CD4-positive, alpha-beta T cell (primary cell): ENCODE results near the gene TRAPPC13. TPM values are rescaled to one million over a fixed set of nuclear protein-coding genes. Genes with fewer than 3 reads are reported as not detected.

Experiments used
- ATAC-seq: fragments of 200-7000 bp; cut with Tn5 transposase; one replicate; pipeline ENCODE4 v1.10.0; 2022; ENCODE audit warnings: mild to moderate bottlenecking; ENCODE audit not compliant: poor library complexity
- CTCF ChIA-PET: fragments of 350-600 bp; sonication (Branson Sonifier 250); formaldehyde crosslinking; loops from one replicate; lab custom pipeline; 2021; ENCODE audit warnings: antibody characterized with exemption, inconsistent platforms; lab: Charles Lee
- POLR2A ChIA-PET: fragments of 350-600 bp; sonication (Branson Sonifier 250); formaldehyde crosslinking; loops from one replicate; lab custom pipeline; 2021; ENCODE audit warnings: antibody characterized with exemption, inconsistent platforms; lab: Charles Lee
- DNase-seq, 14 experiments: peaks; one replicate each; pipeline ENCODE4 v3.0.0-alpha.2; 2013 to 2020; ENCODE audit warnings: mixed read lengths in 2 of 14
- H3K27ac ChIP-seq, 2 donors: one replicate each; pipeline versions ENCODE4 v1.5.1 to v1.7.0; 2013; ENCODE audit warnings: low read length in 2 of 2, low read depth in 1 of 2, mild to moderate bottlenecking in 1 of 2
- H3K27me3 ChIP-seq, 2 experiments: 1 replicate in 1 of 2; 2 replicates in 1 of 2; pipeline versions ENCODE4 v1.6.1 to v1.7.0; 2013; ENCODE audit warnings: low read length in 2 of 2, control low read depth in 1 of 2, mild to moderate bottlenecking in 1 of 2, moderate library complexity in 1 of 2; ENCODE audit not compliant: insufficient read depth in 2 of 2, control insufficient read depth in 1 of 2
- H3K36me3 ChIP-seq: one replicate; pipeline ENCODE4 v1.6.1; 2013; ENCODE audit warnings: low read length, control low read depth; ENCODE audit not compliant: insufficient read depth
- H3K4me1 ChIP-seq: one replicate; pipeline ENCODE4 v1.6.1; 2013; ENCODE audit warnings: low read length, control low read depth; ENCODE audit not compliant: insufficient read depth
- H3K4me3 ChIP-seq: one replicate; pipeline ENCODE4 v1.5.1; 2013; ENCODE audit warnings: mild to moderate bottlenecking, low read length, moderate library complexity
- H3K9me3 ChIP-seq, 2 experiments: 1 replicate in 1 of 2; 2 replicates in 1 of 2; pipeline versions ENCODE4 v1.6.1 to v1.7.0; 2013; ENCODE audit warnings: low read length in 2 of 2, mild to moderate bottlenecking in 2 of 2, control low read depth in 1 of 2, moderate library complexity in 1 of 2; ENCODE audit not compliant: control insufficient read depth in 1 of 2, insufficient read depth in 1 of 2
- H3K27ac Mint-ChIP-seq: one replicate; pipeline ENCODE4 v1.8.0; 2020; ENCODE audit warnings: mixed read lengths
- H3K27me3 Mint-ChIP-seq: one replicate; pipeline ENCODE4 v1.8.0; 2021; ENCODE audit warnings: mixed read lengths
- H3K36me3 Mint-ChIP-seq: one replicate; pipeline ENCODE4 v1.8.0; 2021; ENCODE audit warnings: low read depth, mixed read lengths
- H3K4me1 Mint-ChIP-seq: one replicate; pipeline ENCODE4 v1.8.0; 2021; ENCODE audit warnings: low read depth, mixed read lengths
- H3K4me3 Mint-ChIP-seq: one replicate; pipeline ENCODE4 v1.8.0; 2020; ENCODE audit warnings: mild to moderate bottlenecking, mixed read lengths
- H3K9me3 Mint-ChIP-seq: one replicate; pipeline ENCODE4 v1.8.0; 2020; ENCODE audit warnings: mixed read lengths
- CTCF ChIP-seq: fragments of 200-600 bp; IDR thresholded peaks from one replicate; pipeline ENCODE4 v1.8.0; 2022; ENCODE audit warnings: antibody characterized with exemption, mild to moderate bottlenecking
- intact Hi-C, 2 experiments: fragments of 100-400 bp; cut with DNase I in 1 of 2; cut with micrococcal nuclease in 1 of 2; formaldehyde crosslinking; loops; one replicate each; pipeline versions ENCODE4 v1.15.1 to v1.9.0; 2023 to 2025; cut with DNase I, micrococcal nuclease
- total RNA-seq, 174 experiments: library from RNA in 2 of 174; stranded (reverse) in 2 of 174; gene quantifications; one replicate each; pipeline ENCODE4 v1.2.3 and lab custom pipeline; 2021 to 2026

The TRAPPC13 gene
- total RNA-seq, 2 experiments from 2014 or later: 11.2 to 14.4 TPM

GRCh38 chr5:65699338-65699737, 74.5 kb downstream of the TRAPPC13 start:
- no peak for ATAC-seq
- no peak overlapping the region for H3K27ac ChIP-seq
- H3K36me3 ChIP-seq: peaks cover 75% of the 10 kb centered on the region
- TF ChIP-seq CTCF: no peak
- H3K4me1 ChIP-seq: no peaks in the 10 kb centered on the region
- intact Hi-C loops: no loop called here
- POLR2A ChIA-PET: no interaction called here
- no peaks in the 10 kb centered on the region for H3K9me3 ChIP-seq
- DNase-seq: no peak
- CTCF ChIA-PET: no interaction called here
- Mint-ChIP-seq H3K4me3 (no peak overlapping the region), H3K27me3 (no peaks in the 10 kb centered on the region), H3K4me1 (peaks cover 12% of the 10 kb centered on the region), H3K9me3 (no peaks in the 10 kb centered on the region), H3K36me3 (peaks cover 66% of the 10 kb centered on the region), H3K27ac (no peak overlapping the region)
- H3K4me3 ChIP-seq: no peak overlapping the region
- no peaks in the 10 kb centered on the region for H3K27me3 ChIP-seq

- no peak overlapping the region for H3K4me3 ChIP-seq
- peaks cover 12% of the 10 kb centered on the region for H3K4me1 Mint-ChIP-seq
- H3K36me3 ChIP-seq: peaks cover 73% of the 10 kb centered on the region
- no peak for ATAC-seq
- POLR2A ChIA-PET: no interaction called here
- intact Hi-C loops: no loop called here
- H3K36me3 Mint-ChIP-seq: peaks cover 93% of the 10 kb centered on the region
- H3K4me1 ChIP-seq: no peaks in the 10 kb centered on the region
- CTCF ChIA-PET: no interaction called here
- no peaks in the 10 kb centered on the region for H3K9me3 ChIP-seq
- H3K27ac ChIP-seq: no peak overlapping the region
- H3K27me3 ChIP-seq: no peaks in the 10 kb centered on the region
- no peak for TF ChIP-seq CTCF
- no peaks in the 10 kb centered on the region for H3K27me3 Mint-ChIP-seq
- no peak overlapping the region for H3K27ac Mint-ChIP-seq
- DNase-seq: no peak
- no peaks in the 10 kb centered on the region for H3K9me3 Mint-ChIP-seq
- no peak overlapping the region for H3K4me3 Mint-ChIP-seq
These were observed 77.2 kb downstream of the TRAPPC13 start for GRCh38 chr5:65702036-65702435.

GRCh38 chr5:65704621-65705239, 79.9 kb downstream of the TRAPPC13 start:
- H3K4me1 Mint-ChIP-seq: no peaks in the 10 kb centered on the region
- TF ChIP-seq CTCF: no peak
- DNase-seq (no peak), ATAC-seq (no peak)
- Histone ChIP-seq H3K9me3 (no peaks in the 10 kb centered on the region), H3K27me3 (no peaks in the 10 kb centered on the region), H3K4me1 (no peaks in the 10 kb centered on the region), H3K27ac (no peak overlapping the region), H3K36me3 (peaks cover 72% of the 10 kb centered on the region), H3K4me3 (no peak overlapping the region)
- H3K36me3 Mint-ChIP-seq: peaks cover 92% of the 10 kb centered on the region
- H3K4me3 Mint-ChIP-seq: no peak overlapping the region
- H3K9me3 Mint-ChIP-seq: no peaks in the 10 kb centered on the region
- ChIA-PET POLR2A (interaction anchor here (0.7 to 0.9 kb wide), 2 partner anchors 14 to 256 kb away, joined by 3 read pairs; no protein-coding TSS in a partner anchor), CTCF (no interaction called here)
- no peaks in the 10 kb centered on the region for H3K27me3 Mint-ChIP-seq
- intact Hi-C loops: no loop called here
- H3K27ac Mint-ChIP-seq: no peak overlapping the region
